ENCODE measurements around the gene DCAF15. TPM values are rescaled to one million over a fixed set of nuclear protein-coding genes. Genes with fewer than 3 reads are reported as not detected.

The DCAF15 gene
- total RNA-seq, 4 donors from 2014 or later = 9.5 to 19.6 (median 11.6) TPM

GRCh38 chr19:13986348-13986904 is 34.1 kb downstream of the DCAF15 start:
- Histone ChIP-seq H3K27me3 (no peaks in the 10 kb centered on the region), H3K9me3 (no peaks in the 10 kb centered on the region), H3K36me3 (peaks cover 4 to 12% of the 10 kb centered on the region in 2 donors), H3K27ac (peak overlapping the region; percentile 76 to 84 (median 78)), H3K4me1 (peaks cover 25 to 38% of the 10 kb centered on the region in 2 donors), H3K4me3 (replicated peaks in 1 of 3) (no peak overlapping the region)
- TF ChIP-seq POLR2A (IDR thresholded peaks at IDR 0.05) (peak in 1 of 2 donors; percentile 7), CTCF (IDR thresholded peaks at IDR 0.05) (no peak)
- intact Hi-C loops (cut with DNase I) = no loop called here
- 45 to 59% methylated on average over 16 to 19 of the region's 19 CpGs for WGBS, 2 donors
- peak; percentile 69 to 76 for DNase-seq

GRCh38 chr19:13987101-13987890 is 35.0 kb downstream of the DCAF15 start:
- H3K27me3 ChIP-seq = no peaks in the 10 kb centered on the region
- intact Hi-C loops (cut with DNase I) = no loop called here
- peak; percentile 76 to 77 for DNase-seq
- H3K9me3 ChIP-seq = no peaks in the 10 kb centered on the region
- TF ChIP-seq CTCF (IDR thresholded peaks at IDR 0.05) (no peak), POLR2A (IDR thresholded peaks at IDR 0.05) (no peak)
- H3K4me3 ChIP-seq (replicated peaks in 1 of 3) = no peak overlapping the region
- WGBS, 2 donors = 61 to 64% methylated on average over 10 to 12 of the region's 17 CpGs
- peaks cover under 1 to 10% of the 10 kb centered on the region in 2 donors for H3K36me3 ChIP-seq
- peaks cover 25 to 38% of the 10 kb centered on the region in 2 donors for H3K4me1 ChIP-seq
- peak overlapping the region; percentile 76 to 84 (median 78) for H3K27ac ChIP-seq

GRCh38 chr19:13989487-13989886 is 37.2 kb downstream of the DCAF15 start:
- Histone ChIP-seq H3K27ac (no peak overlapping the region), H3K4me3 (replicated peaks in 1 of 3) (no peak overlapping the region), H3K27me3 (no peaks in the 10 kb centered on the region), H3K36me3 (peaks cover 0 to 11% of the 10 kb centered on the region in 2 donors), H3K4me1 (peaks cover 25 to 37% of the 10 kb centered on the region in 2 donors), H3K9me3 (no peaks in the 10 kb centered on the region)
- WGBS, 2 donors = 92 to 95% methylated on average over 7 of the region's 7 CpGs
- no peak for DNase-seq
- TF ChIP-seq POLR2A (IDR thresholded peaks at IDR 0.05) (no peak), CTCF (IDR thresholded peaks at IDR 0.05) (no peak)
- intact Hi-C loops (cut with DNase I) = no loop called here

GRCh38 chr19:13990085-13990484 is 37.8 kb downstream of the DCAF15 start:
- 88% methylated on average over 8 of the region's 8 CpGs for WGBS, 2 donors
- DNase-seq = no peak
- peaks cover 0 to 11% of the 10 kb centered on the region in 2 donors for H3K36me3 ChIP-seq
- intact Hi-C loops (cut with DNase I) = no loop called here
- H3K4me3 ChIP-seq (replicated peaks in 1 of 3) = no peak overlapping the region
- H3K27ac ChIP-seq = no peak overlapping the region
- no peak for TF ChIP-seq POLR2A (IDR thresholded peaks at IDR 0.05)
- TF ChIP-seq CTCF (IDR thresholded peaks at IDR 0.05) = no peak
- no peaks in the 10 kb centered on the region for H3K27me3 ChIP-seq
- peaks cover 25 to 31% of the 10 kb centered on the region in 2 donors for H3K4me1 ChIP-seq
- no peaks in the 10 kb centered on the region for H3K9me3 ChIP-seq

GRCh38 chr19:13992025-13992424 is 39.7 kb downstream of the DCAF15 start:
- H3K9me3 ChIP-seq = no peaks in the 10 kb centered on the region
- 97% methylated on average over 7 of the region's 7 CpGs for WGBS, 2 donors

More at GRCh38 chr19:13992025-13992424, 39.7 kb downstream of the DCAF15 start:
- TF ChIP-seq CTCF (IDR thresholded peaks at IDR 0.05) = no peak
- no peak for TF ChIP-seq POLR2A (IDR thresholded peaks at IDR 0.05)
- Histone ChIP-seq H3K27ac (no peak overlapping the region), H3K4me1 (peaks cover 9 to 12% of the 10 kb centered on the region in 2 donors), H3K4me3 (replicated peaks in 1 of 3) (no peak overlapping the region), H3K27me3 (no peaks in the 10 kb centered on the region), H3K36me3 (peaks cover 0 to 11% of the 10 kb centered on the region in 2 donors)
- intact Hi-C loops (cut with DNase I) = no loop called here
- no peak for DNase-seq
